ENCODE results near the gene TCF4.

The TCF4 gene

DNA sequence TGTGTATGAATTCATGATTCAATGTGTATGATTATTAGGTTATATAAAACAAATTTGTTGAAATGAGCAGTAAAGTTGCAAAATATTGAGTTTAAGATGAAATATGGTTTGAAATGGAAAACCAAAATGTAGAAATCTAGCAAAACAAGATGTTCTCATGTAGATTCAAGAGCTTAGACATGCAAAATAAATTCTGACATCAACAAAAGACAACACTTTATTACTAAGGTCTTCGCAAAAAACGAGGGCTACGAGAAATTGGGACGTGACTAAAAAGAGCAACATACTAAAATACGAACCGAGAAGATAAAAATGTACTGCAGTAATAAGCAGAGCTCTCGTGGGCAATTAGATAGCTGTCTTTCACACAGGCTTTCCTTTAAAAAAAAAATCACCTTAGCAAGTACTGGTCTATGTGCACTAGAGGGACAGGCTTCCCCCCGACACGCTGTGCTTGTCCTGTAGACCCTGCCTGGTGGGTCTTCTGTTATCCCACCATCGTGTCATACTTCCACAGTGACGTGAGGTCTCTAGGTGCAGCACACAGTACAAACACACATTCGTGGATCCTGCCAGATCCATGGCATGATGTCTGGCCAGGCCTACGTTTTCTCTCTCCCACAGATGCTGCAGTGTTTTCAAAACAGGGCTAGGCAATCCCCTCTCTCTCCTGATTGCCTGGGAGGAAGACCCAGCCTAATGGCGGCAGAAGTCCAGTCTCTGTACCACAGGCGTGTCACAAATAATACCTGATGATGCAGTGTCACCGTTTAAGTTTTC lies 240.8 kb downstream of the TCF4 start:
- no peak for DNase-seq (ENCODE audit: low spot score)

DNA sequence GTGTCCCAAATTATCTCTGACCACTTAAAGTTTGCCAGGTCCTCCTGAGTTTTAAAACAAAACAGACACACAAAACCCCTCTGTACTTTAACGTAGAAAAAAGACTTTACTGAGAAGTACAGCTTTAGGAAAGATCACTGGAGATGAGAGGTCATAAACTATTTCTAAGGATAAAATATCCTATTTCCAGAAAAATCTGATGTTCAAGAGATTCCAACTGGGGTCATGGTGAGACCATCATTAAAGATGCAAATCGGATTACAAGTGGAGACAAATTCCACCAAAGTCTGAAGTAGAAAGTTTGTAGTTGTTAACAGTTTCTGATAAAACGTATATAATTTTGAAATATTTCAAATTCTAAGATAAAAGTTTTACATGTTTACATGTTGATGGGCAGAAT lies 241.6 kb downstream of the TCF4 start:
- no peak for DNase-seq (ENCODE audit: low spot score)

DNA sequence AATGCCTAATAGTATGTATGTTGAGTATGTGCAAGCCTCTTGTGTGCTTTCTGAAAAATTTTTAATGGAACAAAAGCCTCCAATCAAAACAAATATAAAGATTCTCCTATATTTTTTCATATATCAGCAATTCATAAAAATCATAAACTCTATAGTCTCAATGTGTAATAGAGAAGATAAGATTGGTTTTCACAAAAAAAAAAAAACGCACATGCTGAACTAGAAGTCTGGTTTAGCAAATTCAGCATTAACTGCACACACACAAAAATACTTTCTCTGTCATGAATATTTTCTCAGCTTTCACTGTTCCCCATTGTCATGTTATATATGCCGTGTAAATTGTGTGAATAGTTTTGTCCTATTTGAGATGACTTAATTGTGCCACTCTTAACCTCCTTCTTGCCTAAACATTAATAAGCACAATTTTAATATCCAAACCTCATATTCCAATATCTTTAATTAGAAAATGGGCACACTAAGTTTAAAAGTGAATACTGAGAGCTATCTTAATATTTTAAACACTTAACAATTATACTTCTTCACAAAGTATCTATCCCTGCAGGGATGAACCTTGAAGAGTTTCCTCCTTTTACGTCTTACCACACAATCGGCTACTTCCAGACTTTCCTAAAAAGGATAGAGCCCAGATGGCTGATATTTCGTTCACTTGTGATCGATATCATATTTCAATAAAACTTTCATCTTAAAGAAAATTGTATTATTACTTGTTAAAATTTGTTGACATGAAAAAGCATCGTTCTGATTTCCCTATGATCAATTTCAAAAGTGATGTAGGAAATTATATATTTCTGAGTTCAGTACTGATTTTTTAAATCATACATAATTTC lies 242.7 kb downstream of the TCF4 start:
- DNase-seq (ENCODE audit: low spot score): no peak

DNA sequence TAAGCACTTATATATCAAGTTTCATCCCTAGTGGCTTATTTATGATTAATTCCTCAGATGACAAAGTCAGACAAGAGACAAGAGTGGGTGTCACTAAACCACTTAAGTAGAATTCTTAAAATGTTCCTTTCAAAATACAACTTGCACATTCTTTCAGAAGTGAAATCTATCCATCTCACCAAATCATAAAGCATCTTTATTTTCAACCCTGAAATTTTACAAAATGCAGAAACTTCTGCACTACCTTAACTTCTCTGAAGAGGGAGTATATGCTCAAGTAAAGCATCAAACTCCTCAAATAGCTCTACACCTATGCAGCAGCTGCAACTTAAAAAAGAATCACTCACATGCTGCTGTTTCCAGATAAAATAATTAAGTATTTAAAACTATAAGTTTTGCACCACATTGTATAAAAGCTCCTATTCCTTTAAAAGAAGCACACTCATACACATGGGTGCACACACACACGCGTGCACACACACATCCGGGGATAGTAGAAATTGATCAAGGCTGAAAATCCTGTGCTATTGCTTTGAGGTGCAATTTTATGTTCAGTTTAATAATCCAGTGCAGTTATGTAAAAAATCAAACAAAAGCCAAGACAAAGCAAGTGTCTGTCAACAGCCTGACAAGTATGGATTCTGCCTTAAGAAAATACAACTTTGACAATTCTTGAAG lies 244.5 kb downstream of the TCF4 start:
- peak; percentile 9 for DNase-seq (ENCODE audit: low spot score)

DNA sequence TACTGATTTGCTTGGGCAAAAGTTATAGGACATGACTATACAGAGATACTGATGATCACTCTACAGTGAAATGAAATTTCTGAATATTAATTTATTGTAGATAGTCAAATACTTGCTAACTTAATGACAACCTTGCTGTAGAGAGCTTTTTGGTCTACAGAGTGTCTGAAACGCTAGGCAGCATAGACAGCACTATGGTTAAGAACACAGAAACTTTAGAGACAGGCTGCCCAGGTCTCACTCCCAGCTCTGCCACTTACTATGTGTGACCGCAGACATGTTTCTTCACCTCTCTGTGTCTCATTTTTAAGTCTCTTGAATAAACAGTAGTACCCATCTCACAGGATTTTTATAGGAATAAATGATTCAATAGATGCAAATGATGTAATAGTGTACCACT lies 247.0 kb downstream of the TCF4 start:
- DNase-seq (ENCODE audit: low spot score): no peak

DNA sequence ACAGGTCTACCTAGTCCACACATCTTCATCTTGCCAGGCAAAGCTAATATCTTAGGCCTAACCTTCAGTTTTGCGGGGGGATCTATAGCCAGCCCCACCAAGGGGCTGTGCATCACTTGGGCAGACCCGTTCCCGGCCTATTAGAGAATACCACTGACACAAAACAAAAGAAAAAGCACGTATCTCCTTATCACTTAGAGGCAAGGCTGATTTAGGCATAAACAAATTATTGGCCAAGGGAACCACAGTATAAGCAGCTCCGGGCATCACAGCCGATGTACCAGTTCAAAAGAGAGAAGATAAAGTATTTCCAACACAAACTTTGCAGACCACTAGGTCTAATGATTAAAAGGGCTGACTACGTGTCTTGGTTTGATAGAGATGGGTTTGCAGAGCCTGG lies 248.0 kb downstream of the TCF4 start:
- DNase-seq (ENCODE audit: low spot score): no peak

DNA sequence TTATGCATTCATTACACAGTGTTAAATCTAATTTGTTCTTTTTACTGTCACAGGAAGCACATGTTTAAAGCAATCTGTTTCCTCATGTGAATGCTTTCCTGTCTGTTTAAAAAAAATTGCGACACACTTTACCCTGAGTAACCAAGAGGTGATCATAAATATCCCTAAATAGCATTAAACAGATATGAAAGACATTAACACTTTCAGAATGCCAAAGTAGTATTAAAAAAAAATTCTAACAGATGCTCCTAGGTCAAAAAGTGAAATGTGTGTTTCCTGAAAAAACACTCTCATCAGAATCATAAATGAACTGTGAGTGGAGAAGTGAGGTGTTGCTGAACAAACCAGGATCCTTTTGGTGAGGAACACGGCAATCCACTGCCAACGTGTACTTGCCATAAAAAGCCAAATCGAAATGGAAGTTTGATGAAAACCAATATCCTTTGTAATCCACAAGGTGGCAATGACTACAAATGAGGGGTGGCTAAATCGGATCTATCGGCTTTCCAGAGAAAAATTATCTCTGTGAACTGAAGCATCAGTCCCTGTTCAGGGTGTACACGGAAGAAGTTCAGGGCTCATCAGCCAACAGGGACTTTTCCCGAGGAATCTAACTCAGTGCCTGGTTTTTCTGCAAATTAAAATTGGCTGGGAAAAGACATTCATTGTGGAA lies 248.9 kb downstream of the TCF4 start:
- DNase-seq (ENCODE audit: low spot score): no peak

DNA sequence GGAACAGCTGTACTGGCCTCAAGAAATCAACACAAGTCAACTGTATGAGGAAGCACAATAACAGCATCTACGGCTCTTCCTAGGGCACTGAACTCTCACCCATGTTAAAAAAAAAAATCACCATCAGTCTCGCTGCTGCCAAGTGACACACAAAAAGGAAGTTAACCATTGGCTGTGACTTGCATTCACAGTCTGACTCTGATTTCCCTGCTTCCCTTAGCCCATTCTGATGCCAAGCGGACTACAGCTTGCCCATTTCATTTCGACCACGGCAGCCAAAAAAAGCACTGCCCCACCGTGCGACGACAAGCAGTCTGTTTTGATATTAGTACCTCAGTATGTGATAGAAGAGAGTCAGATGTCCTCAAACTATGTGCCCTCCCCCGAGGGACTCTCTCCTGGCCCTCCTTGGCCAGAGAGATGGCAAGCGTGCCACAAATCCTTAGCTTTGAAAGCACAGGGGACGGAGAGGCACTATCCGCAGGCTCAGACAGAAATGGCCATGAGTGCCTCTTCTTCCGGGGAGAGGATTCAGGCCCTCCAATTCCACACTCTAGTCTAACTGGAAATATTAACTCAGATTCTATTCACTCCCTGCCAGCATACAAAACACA lies 250.0 kb downstream of the TCF4 start:
- no peak for DNase-seq (ENCODE audit: low spot score)

DNA sequence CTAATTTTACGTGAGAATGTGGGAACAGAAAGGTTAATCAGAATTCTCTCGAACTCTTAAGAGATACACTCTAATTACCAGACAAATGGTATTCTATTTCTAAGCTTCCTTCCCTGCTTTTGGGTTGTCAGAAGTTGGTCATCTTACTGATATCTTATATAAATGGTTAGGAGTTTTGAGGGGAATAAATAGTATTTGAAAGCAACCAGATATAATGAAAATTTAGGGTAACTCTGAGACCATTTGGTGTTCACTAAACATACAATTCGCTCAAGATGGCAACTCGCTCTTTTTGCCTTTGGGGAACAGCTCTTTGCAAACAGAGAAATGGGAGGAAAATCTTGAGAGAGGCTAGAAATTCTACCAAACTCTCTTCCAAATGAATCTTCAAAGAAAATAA lies 250.9 kb downstream of the TCF4 start:
- DNase-seq (ENCODE audit: low spot score): no peak

DNA sequence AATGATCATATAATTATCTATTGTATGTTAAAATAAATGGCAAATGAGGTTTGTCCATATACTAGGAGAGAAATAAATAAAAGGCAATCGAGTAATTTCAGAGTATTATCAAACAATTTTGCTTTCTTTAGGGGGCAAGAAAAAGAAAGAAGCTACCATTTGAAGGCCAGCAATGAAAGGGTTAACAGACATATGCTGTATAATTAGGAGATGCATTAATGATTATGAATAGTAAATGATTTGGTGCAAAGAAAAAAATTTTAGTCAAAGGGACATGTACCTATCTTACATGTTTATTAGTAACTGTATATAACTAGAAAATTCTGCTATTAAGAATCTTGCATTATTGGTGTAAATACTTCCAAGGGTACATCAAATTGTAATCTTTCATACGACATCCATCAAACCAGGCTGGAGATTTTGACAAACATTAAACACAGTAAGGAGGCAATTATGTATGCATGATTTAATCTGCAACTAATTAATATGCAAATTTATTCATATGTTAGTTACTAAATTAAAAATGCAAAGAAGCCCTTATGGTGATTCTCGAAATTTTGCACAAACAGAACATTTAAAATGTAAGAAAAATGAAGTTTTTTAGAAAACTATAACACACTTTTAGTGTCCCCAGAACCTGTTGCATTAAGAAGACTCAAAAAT lies 251.4 kb downstream of the TCF4 start:
- no peak for DNase-seq (ENCODE audit: low spot score)

DNA sequence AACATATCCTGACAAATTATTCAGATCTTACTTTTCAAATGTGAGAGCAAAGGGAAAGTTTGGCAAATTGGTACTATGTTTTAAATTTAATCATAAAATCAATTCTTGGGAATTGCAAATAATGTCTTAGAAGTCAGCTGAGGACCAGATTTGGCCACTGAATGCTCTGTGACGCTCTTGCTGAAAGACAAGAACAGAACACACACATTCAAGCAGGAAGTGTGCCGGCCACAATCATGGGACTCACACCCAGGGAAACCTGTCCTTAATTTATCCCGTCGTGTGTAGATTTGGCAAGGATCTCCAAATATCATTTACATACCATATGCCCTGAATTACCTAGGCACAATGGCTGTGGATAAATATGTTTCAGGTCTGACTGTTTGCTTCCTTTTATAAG lies 253.1 kb downstream of the TCF4 start:
- DNase-seq (ENCODE audit: low spot score): no peak

DNA sequence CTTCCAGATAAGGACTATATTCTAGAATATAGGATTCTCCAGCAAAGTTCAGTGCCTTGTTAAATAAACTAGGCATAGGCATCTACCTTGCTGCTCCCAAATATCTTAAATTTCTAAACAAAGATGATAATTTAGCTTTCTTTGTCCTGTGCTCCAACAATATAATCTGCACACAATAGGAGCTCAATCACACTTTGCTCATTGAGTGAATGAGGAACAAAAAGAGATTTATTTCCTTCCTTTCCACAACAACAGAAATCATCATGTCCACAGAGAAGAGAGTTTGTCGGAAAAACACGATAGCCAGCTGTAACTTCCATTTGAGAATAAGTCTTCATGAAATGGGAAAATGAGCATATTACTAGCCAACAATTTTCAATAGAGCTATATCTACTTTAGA lies 256.7 kb downstream of the TCF4 start:
- no peak for DNase-seq (ENCODE audit: low spot score)

DNA sequence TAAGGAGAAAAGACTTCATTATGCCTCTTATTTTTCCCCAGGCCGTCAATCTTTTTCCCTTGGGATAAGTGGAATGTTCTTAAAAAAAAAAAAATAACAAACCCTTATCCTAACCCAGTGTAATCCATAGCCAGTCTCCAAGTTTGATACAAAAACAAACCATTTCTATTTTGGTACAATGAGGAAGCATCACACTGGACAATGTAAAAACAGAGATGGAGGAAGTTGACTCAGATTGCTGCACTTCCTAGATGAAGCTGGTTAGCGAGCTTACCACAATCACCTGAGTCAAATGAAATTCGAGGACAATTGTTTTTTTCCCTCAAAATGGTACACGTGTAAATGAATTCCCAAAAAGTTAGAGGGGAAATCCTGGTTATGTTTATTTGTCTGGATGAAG lies 259.7 kb downstream of the TCF4 start:
- no peak for DNase-seq (ENCODE audit: low spot score)

DNA sequence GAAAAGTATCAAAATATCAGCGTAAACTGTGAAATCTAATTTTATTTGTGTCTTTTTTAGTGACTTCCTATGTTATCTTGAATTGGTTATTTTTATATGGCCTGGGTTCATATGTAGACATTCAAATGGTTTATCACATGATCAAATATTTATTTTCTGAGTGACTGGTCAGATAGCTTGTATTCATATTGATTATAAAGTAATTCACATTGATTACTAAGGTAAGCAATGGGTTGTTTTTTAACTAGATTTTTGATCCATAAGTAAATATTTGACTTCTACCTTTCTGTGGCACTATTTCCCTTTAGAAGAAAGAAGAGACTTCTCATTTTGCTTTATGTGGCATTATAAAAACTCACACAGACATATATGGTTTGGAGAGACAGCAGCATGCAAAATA lies 260.5 kb downstream of the TCF4 start:
- DNase-seq (ENCODE audit: low spot score): no peak

DNA sequence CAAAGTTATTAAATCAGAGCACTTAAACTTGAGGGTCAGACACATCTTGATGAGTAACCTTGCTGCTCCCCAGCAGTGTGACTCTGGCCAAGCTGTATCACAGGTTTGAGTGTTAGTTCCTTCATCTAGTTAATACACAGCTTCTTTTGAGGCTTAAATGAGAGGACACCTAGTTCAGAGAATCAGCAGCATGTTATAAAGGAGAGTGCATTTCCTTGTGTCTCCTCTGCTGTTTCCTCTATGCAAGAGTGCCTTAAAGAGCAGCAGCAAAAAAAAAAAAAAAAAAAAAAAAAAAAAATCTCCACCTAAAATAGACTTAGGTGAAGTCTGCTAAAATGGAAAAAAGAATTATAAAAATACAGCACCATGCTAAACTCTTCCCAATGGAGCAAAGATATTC lies 261.9 kb downstream of the TCF4 start:
- DNase-seq (ENCODE audit: low spot score): no peak

DNA sequence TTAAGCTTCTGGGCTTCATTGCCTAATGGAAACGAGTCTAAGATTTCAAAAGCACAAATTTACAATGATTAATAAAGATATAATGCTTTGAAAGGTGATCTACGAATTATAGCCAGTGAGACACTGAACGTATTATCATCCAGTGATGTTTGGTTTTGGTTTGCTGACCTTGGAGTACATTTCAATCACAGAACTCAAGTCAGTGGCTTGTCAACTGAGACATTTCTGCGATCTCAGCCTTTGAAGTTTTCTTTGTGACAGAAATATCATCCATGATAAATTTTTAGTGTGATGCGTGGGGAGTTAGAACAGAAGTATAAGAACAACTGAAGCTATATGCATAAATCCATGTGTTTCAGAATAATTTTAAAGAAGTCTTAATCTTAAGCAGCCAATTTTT lies 263.8 kb downstream of the TCF4 start:
- DNase-seq (ENCODE audit: low spot score): no peak

DNA sequence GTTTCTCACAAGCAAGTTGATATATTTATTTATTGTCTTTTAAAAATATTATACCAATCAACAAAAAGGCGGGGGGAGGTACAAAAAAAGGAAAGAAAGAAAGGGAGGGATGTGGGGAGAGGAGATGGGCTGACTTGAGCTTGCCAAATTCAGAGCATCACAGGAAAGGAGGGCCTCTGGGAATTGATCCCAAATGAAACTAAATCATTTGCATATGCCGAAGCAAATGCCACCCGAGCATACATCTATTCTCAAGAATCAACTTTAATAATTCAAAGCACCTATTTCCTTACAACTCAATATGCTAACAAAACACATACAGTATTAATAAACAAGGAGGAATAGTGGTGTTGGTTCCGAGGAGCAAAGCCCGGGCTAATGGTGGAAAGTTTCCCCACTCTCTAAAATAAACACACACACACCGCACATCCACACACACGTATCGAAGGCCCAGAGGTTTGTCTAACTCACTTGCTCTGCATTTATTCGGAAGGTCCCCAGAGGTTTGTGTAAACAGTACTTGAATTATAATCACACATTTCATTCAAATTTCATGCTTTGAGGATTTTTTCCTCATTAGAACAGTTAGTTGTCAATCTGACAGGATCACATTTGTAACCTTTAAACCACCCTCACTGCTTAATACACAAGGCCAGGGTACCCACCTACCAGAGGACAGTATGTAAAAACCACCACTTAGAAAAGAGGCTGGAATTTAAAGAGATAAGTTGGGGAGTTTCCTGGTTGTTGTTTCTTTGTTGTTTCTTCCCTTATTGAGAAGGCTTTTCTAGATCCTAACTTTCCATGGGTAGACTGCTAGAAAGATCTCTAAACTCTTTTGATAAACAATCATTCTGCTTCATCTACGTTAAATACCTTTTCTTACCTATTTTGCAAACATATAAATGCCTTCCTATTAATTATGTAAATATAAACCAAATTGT lies 264.7 kb downstream of the TCF4 start:
- DNase-seq (ENCODE audit: low spot score): no peak

DNA sequence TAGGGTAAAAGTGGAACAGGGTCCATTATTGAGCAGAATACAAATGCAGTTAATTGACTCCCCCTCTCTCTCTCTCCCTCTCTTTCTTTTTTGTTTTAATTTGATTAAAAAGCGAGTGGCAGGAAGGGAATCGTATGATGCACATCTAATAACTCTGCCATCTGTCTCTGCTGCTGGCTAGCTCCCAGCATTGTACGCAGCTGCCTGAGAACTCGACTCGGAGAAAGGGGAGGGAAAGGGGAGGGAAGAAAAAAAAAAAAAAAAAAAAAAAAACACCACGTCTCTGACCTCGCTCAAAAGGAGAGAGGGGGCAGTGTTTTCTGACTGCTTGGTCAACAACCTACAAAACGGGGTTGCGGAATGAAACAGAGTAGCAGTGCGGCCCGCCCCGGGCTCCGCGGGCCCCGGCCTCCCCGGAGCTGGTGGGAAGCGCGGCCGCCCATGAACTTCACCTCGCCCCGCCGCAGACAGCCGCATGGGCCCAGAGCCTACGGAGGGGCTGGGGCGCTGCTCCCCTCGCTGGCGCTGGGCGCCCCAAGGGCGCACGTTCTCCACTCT lies 265.7 kb downstream of the TCF4 start:
- DNase-seq (ENCODE audit: low spot score): no peak

DNA sequence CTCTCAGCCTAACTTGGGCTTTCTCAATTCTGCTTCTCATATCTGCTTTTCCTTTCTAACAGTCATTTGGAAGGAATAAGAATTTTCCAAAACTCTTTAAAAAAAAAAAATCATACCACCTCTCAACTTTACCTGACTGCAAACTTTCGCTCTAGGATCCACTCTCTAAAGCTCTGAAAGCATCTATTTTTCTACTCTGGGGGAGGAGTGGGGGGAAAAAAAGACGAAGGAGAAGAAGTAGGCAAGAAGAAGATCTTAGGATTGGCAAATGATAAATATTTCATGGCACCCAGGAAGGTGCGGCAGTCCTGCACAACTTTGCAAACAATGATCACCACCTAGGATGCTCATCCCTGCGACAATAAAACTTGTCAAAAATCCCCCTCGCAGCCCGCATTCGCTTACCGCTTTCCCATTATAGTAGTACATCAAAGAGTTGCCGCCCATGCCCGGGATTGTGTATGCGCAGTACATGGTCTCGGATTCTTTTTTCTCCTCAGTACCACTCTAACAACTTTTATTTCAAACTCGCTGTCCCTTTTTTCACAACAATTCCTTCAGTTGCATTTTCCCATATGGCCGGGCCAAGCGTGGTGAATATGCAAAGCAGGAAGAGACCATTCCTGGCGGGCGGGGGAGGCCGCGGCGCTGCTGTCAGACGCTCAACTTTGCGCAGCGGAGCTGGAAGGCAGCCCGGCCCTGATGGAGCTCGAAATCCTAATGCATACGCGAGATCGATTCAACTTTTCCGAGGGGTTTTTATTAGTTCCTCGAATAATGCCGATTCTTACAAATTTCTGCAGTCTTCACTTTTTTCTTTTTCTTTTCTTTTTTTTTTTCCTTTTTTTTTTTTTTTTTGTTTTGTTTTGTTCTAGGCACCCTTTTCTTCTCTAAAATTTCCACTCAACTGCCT lies 266.5 kb downstream of the TCF4 start:
- peak; percentile 52 for DNase-seq (ENCODE audit: low spot score)

Data from LoVo (cell line).